GM21515 (cell line): ENCODE data around the gene RHOH.

ENCODE experiments used
- ATAC-seq: cut with Tn5 transposase; IDR thresholded peaks from one replicate; pipeline ENCODE4 v1.9.1; 2021; ENCODE audit not compliant: unreplicated experiment

RHOH gene

GRCh38 chr4:40232610-40233009 is 35.8 kb downstream of the RHOH start:
- ATAC-seq = no peak

DNA sequence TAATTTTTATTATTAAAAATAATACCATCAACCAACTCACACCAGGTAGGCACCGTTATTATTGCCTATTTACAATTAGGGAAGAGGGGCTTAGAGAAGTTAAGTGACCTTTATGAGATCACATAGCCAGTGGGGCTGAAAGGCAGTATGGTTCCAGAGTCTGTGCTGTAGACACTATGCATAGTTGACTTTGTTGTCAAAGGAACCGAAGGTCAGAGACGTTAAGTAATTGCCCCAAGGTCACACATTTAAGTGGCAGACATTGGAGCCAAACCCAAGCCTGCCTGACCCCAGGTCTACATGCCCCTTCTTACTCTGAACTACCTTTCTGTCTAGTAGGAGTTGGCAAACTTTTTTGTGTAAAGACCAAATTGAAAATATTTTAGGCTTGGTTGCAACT is 36.4 kb downstream of the RHOH start:
- ATAC-seq = no peak

DNA sequence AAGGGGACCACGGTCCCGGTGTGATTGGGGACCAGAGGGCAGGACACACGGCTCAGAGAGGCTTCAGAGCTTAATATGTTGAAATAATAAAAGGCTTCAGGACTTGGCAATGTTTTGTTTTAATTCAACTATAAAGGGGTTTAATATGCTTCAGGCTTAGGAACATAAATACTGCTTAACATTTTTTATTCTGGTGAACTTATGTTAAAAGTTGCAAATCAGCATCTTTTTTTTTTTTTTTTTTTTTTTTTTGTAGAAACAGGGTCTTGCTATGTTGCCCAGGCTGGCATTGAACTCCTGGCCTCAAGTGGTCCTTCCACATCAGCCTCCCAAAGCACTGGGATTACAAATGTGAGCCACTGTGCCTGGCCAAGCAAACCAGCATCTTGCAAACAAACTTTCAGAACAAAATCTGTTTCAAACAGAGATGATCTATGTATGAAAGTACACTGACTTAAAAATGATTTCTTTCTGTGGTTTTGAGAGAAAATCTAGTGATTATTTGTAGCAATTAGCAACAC is 37.7 kb downstream of the RHOH start:
- ATAC-seq = no peak

GRCh38 chr4:40238008-40238699 is 41.3 kb downstream of the RHOH start:
- ATAC-seq = no peak

- ATAC-seq = no peak
Observed at GRCh38 chr4:40238700-40239548, 42.1 kb downstream of the RHOH start.

- no peak for ATAC-seq
Observed at GRCh38 chr4:40240040-40240653, 43.3 kb downstream of the RHOH start.

- ATAC-seq = no peak
Observed at GRCh38 chr4:40241026-40241425, 44.2 kb downstream of the RHOH start.

DNA sequence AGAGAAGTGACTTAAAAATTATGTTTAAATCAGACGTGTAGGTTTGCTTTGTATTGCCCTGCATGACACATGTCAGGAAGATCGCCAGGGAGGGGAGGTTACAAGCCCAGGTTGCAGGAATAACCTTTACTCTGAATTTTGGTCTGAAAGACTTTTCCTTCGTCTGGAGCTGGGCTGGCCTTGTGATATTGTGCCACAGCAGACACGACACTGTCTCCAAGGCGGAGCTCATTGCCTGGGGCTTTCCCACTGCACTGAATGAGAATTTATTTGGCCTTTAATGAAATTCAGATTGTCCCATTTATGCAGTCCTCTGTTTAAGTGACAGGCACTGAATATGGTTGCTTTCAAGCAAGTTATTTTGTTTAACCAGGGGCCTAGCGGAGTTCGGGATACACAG is 45.1 kb downstream of the RHOH start:
- no peak for ATAC-seq

DNA sequence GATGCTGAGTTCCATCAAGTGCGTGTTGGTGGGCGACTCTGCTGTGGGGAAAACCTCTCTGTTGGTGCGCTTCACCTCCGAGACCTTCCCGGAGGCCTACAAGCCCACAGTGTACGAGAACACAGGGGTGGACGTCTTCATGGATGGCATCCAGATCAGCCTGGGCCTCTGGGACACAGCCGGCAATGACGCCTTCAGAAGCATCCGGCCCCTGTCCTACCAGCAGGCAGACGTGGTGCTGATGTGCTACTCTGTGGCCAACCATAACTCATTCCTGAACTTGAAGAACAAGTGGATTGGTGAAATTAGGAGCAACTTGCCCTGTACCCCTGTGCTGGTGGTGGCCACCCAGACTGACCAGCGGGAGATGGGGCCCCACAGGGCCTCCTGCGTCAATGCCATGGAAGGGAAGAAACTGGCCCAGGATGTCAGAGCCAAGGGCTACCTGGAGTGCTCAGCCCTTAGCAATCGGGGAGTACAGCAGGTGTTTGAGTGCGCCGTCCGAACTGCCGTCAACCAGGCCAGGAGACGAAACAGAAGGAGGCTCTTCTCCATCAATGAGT is 46.6 kb downstream of the RHOH start:
- no peak for ATAC-seq

- no peak for ATAC-seq
Observed at GRCh38 chr4:40244606-40245005, 47.8 kb downstream of the RHOH start.

DNA sequence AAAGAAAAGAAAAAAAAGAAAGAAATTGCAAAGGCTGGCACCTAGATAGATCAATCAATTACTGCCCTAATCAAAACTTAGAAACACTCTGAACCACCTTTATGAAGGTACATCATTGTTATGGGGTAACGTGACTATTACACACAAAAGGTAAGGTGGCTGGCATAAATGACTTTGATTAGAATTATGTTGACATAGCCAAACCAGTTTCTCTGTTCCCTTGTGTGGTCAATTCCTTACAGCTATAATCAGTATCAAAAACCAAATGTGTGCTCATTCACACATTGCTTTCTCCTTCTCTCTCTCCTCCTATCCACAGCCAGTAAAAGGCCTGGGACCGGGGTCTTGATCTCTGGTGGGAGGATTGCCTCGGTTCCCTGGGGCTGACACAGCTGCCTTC is 48.7 kb downstream of the RHOH start:
- ATAC-seq = no peak

- ATAC-seq = no peak
Observed at GRCh38 chr4:40246011-40246900, 49.4 kb downstream of the RHOH start.

DNA sequence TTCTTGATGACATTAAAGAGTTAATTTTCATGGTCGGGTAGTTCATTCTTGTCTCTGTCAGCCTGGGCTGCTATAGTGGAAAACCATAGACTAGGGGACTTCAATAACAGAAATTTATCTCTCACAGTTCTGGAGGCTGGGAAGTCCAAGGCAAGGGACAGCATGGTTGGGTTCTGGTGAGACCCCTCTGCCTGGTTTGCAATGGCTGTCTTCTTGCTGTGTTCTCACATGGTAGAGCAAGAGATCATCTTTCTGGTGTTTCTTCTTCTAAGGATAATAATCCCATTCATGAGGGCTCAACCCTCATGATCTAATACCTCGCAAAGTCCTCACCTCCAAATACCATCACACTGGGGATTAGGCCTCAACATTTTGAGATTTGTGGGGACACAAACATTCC is 50.1 kb downstream of the RHOH start:
- ATAC-seq = no peak

DNA sequence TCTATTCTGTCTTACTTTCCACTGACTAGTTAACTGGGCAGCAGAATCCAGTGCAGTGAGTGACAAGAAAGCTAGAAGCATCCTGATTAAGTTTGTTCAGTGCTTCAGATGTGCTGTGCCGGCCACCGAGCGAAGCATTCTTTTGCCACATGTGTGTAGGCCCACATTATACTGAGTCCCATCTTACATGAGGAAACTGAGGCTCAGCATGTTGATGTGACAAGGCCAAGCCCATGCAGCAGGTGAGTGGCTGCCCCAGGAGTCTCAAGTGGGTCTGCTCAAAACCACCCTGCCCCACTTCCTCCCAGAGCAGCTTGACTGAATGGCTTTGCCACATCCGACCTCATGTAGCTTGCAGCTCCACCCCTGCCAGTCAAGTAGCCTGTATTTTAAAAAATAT is 50.5 kb downstream of the RHOH start:
- no peak for ATAC-seq

- no peak for ATAC-seq
Observed at GRCh38 chr4:40251366-40251765, 54.5 kb downstream of the RHOH start.

DNA sequence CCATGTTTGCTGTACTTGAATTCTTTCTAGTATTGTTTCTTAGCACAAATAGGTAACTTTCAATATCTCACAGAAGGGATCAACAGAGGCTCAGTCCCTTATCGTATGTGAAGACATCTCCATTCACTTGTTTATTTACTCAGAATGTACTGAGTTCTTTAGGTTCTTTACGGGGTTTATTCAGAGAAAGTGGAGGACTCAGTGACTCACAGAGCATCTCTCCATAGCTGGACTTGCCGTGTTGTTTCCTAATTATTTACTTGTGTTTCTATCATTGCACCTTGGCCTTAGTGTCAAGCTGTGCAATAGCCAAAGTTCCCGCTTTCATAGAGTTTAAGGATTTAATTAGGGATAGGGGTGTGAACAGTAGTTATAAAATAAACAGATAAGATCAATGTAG is 57.1 kb downstream of the RHOH start:
- no peak for ATAC-seq

- no peak for ATAC-seq
Observed at GRCh38 chr4:40254608-40255392, 58.0 kb downstream of the RHOH start.

DNA sequence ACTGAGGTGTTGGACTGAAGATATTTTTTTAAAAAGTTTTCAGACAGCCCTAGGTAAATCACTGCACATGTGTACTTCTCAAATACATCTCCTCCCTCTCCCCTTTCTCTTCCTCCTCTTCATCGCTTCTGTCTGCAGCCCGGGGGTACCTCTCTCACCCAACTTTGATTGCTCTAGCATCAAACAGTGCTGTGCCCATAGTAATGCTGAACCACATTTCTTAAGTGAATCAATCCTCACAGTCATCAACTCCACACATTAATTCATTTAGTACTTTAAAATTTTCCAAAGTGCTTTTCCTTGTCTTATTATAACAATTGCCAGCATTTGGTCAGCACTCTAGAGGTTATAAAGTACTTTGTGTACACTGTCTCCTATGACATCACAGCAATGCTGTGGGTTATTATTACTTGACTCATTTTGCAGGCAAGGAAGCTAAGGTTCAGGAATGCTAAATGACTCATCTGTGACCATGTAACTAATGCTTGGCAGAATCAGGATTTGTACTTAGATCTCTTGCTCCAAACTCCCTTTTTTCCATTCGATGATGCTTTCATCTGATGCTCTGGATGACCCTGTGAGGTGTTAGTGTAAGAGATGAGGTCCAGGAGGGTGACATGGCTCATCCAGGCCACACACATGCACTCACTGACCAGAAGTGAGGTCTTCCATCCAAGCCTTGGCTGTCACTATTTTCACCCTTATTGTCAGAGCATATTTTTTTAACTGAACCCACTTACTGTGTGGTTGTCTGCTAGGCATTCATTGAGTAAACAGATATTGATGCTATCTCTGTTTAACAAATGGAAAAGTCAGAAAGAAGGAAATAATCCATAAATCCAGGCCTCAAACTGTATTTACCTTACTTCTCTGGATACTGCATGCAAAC is 58.8 kb downstream of the RHOH start:
- ATAC-seq = no peak

GRCh38 chr4:40256329-40256728 is 59.5 kb downstream of the RHOH start:
- no peak for ATAC-seq
